ENCODE results near the gene FILIP1L.

The FILIP1L gene

DNA sequence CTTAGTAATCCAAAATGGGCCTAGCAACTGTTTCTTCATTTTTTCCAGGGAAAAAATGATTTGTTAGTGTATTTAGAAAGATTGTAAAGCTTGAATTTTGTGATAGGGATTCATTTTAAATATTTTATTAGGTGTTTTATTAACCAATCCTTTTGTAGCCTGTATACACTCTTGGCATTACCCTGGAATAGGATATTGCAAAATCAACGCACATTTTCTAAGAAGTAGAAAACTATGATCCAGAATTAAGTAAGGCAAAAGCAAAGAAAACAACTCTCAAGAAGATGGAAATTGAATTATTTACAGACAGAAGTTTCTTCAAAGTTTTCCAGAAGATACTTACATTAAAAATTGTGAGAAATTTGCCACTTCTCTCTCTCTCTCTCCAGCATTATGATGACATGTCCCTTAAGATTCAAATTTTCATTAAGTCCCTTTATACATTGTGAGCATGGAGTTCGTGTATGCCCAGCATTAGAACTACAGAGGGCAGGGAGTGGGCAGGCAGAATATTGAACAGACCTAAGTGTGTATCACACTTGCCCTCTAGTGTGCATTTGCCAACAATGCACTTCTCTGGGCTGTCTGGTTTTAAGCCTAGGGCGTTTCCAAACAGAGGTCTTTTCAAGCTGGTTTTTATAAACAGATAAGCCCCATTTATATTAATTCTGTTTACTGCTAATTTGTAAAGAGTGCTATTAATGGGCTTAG is 325.1 kb downstream of the FILIP1L start:
- DNase-seq (ENCODE audit: low read depth), result no peak
